Parathyroid adenoma (tissue), 2 donors: ENCODE data around the gene GHRHR.

Source experiments
- H2AFZ ChIP-seq: fragments of 300-600 bp; sonication (generic); one replicate; pipeline ENCODE4 v1.7.0; 2017; ENCODE audit warnings: antibody characterized with exemption, mild to moderate bottlenecking
- H3K27ac ChIP-seq: fragments of 300-600 bp; sonication (generic); one replicate; pipeline ENCODE4 v1.7.0; 2017
- H3K27me3 ChIP-seq: fragments of 300-600 bp; sonication (generic); one replicate; pipeline ENCODE4 v1.7.0; 2017; ENCODE audit warnings: low read length; ENCODE audit not compliant: control insufficient read depth, insufficient read depth
- H3K36me3 ChIP-seq: fragments of 300-600 bp; sonication (generic); one replicate; pipeline ENCODE4 v1.7.0; 2017; ENCODE audit warnings: low read length; ENCODE audit not compliant: control insufficient read depth, insufficient read depth
- H3K4me1 ChIP-seq: fragments of 300-600 bp; sonication (generic); one replicate; pipeline ENCODE4 v1.7.0; 2017; ENCODE audit warnings: control low read depth
- H3K4me2 ChIP-seq: fragments of 300-600 bp; sonication (generic); one replicate; pipeline ENCODE4 v1.7.0; 2017; ENCODE audit warnings: low read length
- H3K4me3 ChIP-seq: fragments of 300-600 bp; sonication (generic); one replicate; pipeline ENCODE4 v1.7.0; 2017; ENCODE audit warnings: low read depth, low read length
- H3K79me2 ChIP-seq: fragments of 300-600 bp; sonication (generic); one replicate; pipeline ENCODE4 v1.7.0; 2017; ENCODE audit warnings: control low read depth
- H3K9ac ChIP-seq: fragments of 300-600 bp; sonication (generic); one replicate; pipeline ENCODE4 v1.7.0; 2017; ENCODE audit warnings: mild to moderate bottlenecking
- H3K9me3 ChIP-seq: fragments of 300-600 bp; sonication (generic); one replicate; pipeline ENCODE4 v1.7.0; 2017; ENCODE audit warnings: low read length; ENCODE audit not compliant: control insufficient read depth
- TF ChIP-seq, protein P1 (sequence below): fragments of 300-600 bp; sonication (generic); IDR thresholded peaks from one replicate; pipeline ENCODE4 v1.7.0; 2017; ENCODE audit warnings: antibody characterized with exemption, mild to moderate bottlenecking
- donor health status: primary hyperparathyroidism.

The GHRHR gene

DNA sequence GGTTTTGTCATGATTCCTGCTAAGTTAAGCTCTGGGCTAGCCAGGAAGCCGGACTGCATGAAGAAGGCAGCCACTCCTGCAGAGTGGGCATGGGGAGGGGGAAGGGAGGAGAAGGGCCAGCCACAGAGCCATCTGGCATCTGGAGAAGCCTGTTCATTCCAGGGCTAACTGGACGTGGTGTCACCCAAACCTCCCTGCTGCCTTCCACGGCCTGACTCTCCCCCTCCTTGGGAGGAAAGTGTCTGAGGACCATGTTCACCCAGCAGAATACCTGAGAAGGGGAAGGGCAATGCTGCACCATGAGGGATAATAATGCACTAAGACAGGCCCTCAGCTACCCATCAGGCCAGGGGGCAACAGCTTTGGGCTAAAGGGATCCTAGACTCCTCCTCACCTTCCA, 36.7 kb upstream of the GHRHR start:
- H3K4me2 ChIP-seq = no peak overlapping the region
- no peaks in the 10 kb centered on the region for H3K36me3 ChIP-seq
- no peak overlapping the region for H3K4me3 ChIP-seq
- H3K79me2 ChIP-seq = no peaks in the 10 kb centered on the region
- H3K4me1 ChIP-seq = no peaks in the 10 kb centered on the region
- H3K27ac ChIP-seq = no peak overlapping the region
- TF ChIP-seq, protein P1, sequence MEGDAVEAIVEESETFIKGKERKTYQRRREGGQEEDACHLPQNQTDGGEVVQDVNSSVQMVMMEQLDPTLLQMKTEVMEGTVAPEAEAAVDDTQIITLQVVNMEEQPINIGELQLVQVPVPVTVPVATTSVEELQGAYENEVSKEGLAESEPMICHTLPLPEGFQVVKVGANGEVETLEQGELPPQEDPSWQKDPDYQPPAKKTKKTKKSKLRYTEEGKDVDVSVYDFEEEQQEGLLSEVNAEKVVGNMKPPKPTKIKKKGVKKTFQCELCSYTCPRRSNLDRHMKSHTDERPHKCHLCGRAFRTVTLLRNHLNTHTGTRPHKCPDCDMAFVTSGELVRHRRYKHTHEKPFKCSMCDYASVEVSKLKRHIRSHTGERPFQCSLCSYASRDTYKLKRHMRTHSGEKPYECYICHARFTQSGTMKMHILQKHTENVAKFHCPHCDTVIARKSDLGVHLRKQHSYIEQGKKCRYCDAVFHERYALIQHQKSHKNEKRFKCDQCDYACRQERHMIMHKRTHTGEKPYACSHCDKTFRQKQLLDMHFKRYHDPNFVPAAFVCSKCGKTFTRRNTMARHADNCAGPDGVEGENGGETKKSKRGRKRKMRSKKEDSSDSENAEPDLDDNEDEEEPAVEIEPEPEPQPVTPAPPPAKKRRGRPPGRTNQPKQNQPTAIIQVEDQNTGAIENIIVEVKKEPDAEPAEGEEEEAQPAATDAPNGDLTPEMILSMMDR = no peak
- H3K9me3 ChIP-seq = no peaks in the 10 kb centered on the region
- H3K9ac ChIP-seq = no peak overlapping the region
- H2AFZ ChIP-seq = no peak overlapping the region
- H3K27me3 ChIP-seq = no peaks in the 10 kb centered on the region

DNA sequence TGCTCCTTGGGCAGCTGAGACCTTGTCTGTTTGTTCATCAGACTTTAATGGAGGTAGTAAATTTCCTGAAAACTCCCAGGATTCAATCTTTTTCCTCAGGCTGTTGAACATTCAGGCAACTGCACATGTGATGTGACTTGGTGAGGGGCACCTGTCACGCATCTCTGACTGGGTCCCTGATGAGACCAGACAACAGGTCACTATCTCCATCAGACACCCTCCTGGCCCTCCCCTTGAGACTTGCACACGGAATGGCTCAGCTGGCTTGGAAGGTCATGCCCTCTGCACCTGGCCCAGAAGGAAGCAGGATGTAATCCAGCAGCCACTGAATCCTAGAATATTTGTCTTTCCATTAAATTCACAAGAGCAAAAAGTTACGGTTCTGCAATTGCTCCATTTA, 36.2 kb upstream of the GHRHR start:
- no peak overlapping the region for H3K27ac ChIP-seq
- TF ChIP-seq, protein P1 = no peak
- H2AFZ ChIP-seq = no peak overlapping the region
- H3K36me3 ChIP-seq = no peaks in the 10 kb centered on the region
- H3K79me2 ChIP-seq = no peaks in the 10 kb centered on the region
- no peaks in the 10 kb centered on the region for H3K4me1 ChIP-seq
- H3K9me3 ChIP-seq = no peaks in the 10 kb centered on the region
- H3K9ac ChIP-seq = no peak overlapping the region
- no peaks in the 10 kb centered on the region for H3K27me3 ChIP-seq
- no peak overlapping the region for H3K4me2 ChIP-seq
- H3K4me3 ChIP-seq = no peak overlapping the region

DNA sequence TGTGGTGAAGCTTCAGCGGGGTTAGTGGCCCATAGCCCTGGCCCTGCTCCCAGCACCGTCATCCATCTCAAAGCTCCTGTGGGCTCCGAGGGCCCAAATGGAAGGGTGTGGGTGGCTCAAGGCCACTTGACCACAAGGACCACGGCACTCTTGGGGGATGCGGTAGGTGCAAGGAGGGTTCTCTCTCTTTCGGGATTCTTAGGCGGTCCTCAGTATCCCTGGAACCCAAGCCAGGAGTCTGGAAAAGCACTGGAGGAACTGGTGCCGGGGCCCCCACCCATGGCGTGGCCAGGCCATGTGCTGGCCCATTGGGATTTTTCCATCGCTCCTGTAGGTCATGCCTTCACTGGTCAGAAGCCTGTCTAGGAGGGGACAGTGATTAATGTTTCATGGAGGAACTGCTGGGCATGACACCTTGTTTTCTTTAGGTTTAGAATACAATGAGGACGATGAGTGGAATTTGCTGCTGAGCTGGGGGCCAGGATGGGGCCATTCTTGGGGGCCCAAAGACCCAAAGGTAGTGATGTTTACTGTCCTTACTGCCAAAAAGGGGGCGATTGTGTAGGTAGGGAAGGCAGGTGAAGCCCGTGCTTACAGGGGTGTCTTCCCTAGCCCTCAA, 35.4 kb upstream of the GHRHR start:
- no peak overlapping the region for H3K27ac ChIP-seq
- no peaks in the 10 kb centered on the region for H3K27me3 ChIP-seq
- no peaks in the 10 kb centered on the region for H3K4me1 ChIP-seq
- no peaks in the 10 kb centered on the region for H3K79me2 ChIP-seq
- H2AFZ ChIP-seq = no peak overlapping the region
- H3K4me2 ChIP-seq = no peak overlapping the region
- H3K36me3 ChIP-seq = no peaks in the 10 kb centered on the region
- H3K4me3 ChIP-seq = no peak overlapping the region
- TF ChIP-seq, protein P1 = no peak
- H3K9me3 ChIP-seq = no peaks in the 10 kb centered on the region
- H3K9ac ChIP-seq = no peak overlapping the region

DNA sequence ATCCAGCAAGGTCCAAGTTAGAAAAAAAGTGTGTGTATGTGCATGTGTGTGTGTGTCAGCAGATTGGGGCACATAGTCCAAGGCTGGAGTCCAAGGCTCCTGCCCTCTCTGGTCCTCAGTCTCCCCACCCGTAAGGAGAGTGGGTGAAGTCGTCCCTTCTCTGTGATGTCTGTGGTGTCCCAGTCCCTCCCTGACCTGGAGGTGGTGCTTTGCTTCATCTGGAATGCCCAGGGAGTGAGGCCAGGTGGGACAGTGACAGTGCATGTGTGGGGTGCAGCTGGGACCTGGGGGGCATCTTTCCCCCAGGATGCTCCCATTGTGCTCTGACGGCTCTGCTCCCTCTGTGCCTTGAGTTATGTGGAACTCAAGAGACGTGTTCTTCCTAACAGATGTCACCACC, 34.1 kb upstream of the GHRHR start:
- H3K4me2 ChIP-seq = no peak overlapping the region
- H3K4me1 ChIP-seq = no peaks in the 10 kb centered on the region
- H3K79me2 ChIP-seq = no peaks in the 10 kb centered on the region
- H3K27ac ChIP-seq = no peak overlapping the region
- no peak overlapping the region for H3K9ac ChIP-seq
- H2AFZ ChIP-seq = no peak overlapping the region
- H3K27me3 ChIP-seq = no peaks in the 10 kb centered on the region
- H3K4me3 ChIP-seq = no peak overlapping the region
- no peaks in the 10 kb centered on the region for H3K9me3 ChIP-seq
- TF ChIP-seq, protein P1 = no peak
- no peaks in the 10 kb centered on the region for H3K36me3 ChIP-seq

DNA sequence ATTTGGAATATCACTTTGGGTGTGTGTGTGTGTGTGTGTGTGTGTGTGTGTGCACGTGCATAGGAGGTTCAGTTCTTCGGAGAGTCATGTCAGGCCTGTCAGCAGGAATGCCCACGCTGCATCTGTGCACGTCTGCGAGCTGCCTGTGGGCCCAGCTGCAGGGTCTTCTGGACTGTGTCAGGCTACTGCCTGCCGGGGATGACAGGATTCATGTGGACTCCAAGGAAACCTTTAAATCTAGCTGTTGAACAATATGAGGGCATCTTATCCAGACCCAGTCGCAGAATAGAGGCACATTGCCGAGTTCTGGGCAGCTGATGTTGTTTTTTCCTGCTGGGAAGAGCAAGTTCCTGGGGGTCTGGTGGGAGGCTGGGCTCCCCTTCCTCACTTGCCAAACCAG, 33.1 kb upstream of the GHRHR start:
- no peak overlapping the region for H2AFZ ChIP-seq
- H3K27me3 ChIP-seq = no peaks in the 10 kb centered on the region
- no peak overlapping the region for H3K9ac ChIP-seq
- H3K4me3 ChIP-seq = no peak overlapping the region
- H3K4me2 ChIP-seq = no peak overlapping the region
- H3K4me1 ChIP-seq = no peaks in the 10 kb centered on the region
- TF ChIP-seq, protein P1 = no peak
- H3K79me2 ChIP-seq = no peaks in the 10 kb centered on the region
- no peaks in the 10 kb centered on the region for H3K9me3 ChIP-seq
- no peaks in the 10 kb centered on the region for H3K36me3 ChIP-seq
- no peak overlapping the region for H3K27ac ChIP-seq
